Trophoblast cell (in vitro differentiated cells and primary cell): ENCODE measurements around the gene AXIN1.

ENCODE experiments used
- DNase-seq, 2 donors: peaks; one replicate each; pipeline ENCODE4 v3.0.0-alpha.2; 2016
- H2AFZ ChIP-seq: 2 replicates; pipeline ENCODE4 v1.6.1; 2013; ENCODE audit warnings: low read length, moderate library complexity, mild to moderate bottlenecking; ENCODE audit not compliant: insufficient read depth, poor library complexity
- H2AK5ac ChIP-seq: 2 replicates; pipeline ENCODE4 v1.6.1; 2013; ENCODE audit warnings: mild to moderate bottlenecking, low read length
- H2BK120ac ChIP-seq: 2 replicates; pipeline ENCODE4 v1.6.1; 2013; ENCODE audit warnings: low read length, mild to moderate bottlenecking, moderate library complexity; ENCODE audit not compliant: insufficient read depth, poor library complexity
- H2BK12ac ChIP-seq: 2 replicates; pipeline ENCODE4 v1.6.1; 2013; ENCODE audit warnings: mild to moderate bottlenecking, low read length, moderate library complexity
- H2BK5ac ChIP-seq: 2 replicates; pipeline ENCODE4 v1.6.1; 2013; ENCODE audit warnings: low read length, low read depth, moderate library complexity, mild to moderate bottlenecking; ENCODE audit not compliant: poor library complexity
- H3K14ac ChIP-seq: 2 replicates; pipeline ENCODE4 v1.6.1; 2013; ENCODE audit warnings: mild to moderate bottlenecking, low read length
- H3K18ac ChIP-seq: 2 replicates; pipeline ENCODE4 v1.6.1; 2013; ENCODE audit warnings: mild to moderate bottlenecking, low read length
- H3K23ac ChIP-seq: 2 replicates; pipeline ENCODE4 v1.6.1; 2013; ENCODE audit warnings: low read length
- H3K27ac ChIP-seq: 2 replicates; pipeline ENCODE4 v1.5.1; 2013; ENCODE audit warnings: low read depth, mild to moderate bottlenecking, inconsistent platforms, low read length, moderate library complexity
- H3K27me3 ChIP-seq: 2 replicates; pipeline ENCODE4 v1.6.1; 2013; ENCODE audit warnings: inconsistent platforms, mild to moderate bottlenecking, low read length, moderate library complexity; ENCODE audit not compliant: insufficient read depth
- H3K36me3 ChIP-seq, 2 experiments: 1 replicate in 1 of 2; 2 replicates in 1 of 2; pipeline ENCODE4 v1.6.1; 2013; ENCODE audit warnings: low read length in 2 of 2, mild to moderate bottlenecking in 2 of 2, moderate library complexity in 1 of 2; ENCODE audit not compliant: insufficient read depth in 2 of 2, control insufficient read depth in 1 of 2
- H3K4ac ChIP-seq: 2 replicates; pipeline ENCODE4 v1.6.1; 2013; ENCODE audit warnings: low read depth, mild to moderate bottlenecking, low read length, moderate library complexity
- H3K4me1 ChIP-seq, 2 experiments: 1 replicate in 1 of 2; 2 replicates in 1 of 2; pipeline ENCODE4 v1.6.1; 2013; ENCODE audit warnings: low read length in 2 of 2, mild to moderate bottlenecking in 2 of 2, moderate library complexity in 1 of 2; ENCODE audit not compliant: insufficient read depth in 2 of 2, control insufficient read depth in 1 of 2
- H3K4me2 ChIP-seq: 2 replicates; pipeline ENCODE4 v1.6.1; 2013; ENCODE audit warnings: inconsistent platforms, mild to moderate bottlenecking, low read length, moderate library complexity
- H3K4me3 ChIP-seq: 2 replicates; pipeline ENCODE4 v1.5.1; 2013; ENCODE audit warnings: mild to moderate bottlenecking, low read depth, low read length, inconsistent platforms
- H3K79me1 ChIP-seq: one replicate; pipeline ENCODE4 v1.6.1; 2013; ENCODE audit warnings: low read length
- H3K79me2 ChIP-seq: 2 replicates; pipeline ENCODE4 v1.6.1; 2013; ENCODE audit warnings: low read length, mild to moderate bottlenecking; ENCODE audit not compliant: control insufficient read depth, insufficient read depth, poor library complexity
- H3K9ac ChIP-seq: 2 replicates; pipeline ENCODE4 v1.6.1; 2013; ENCODE audit warnings: mild to moderate bottlenecking, low read length
- H3K9me3 ChIP-seq: 2 replicates; pipeline ENCODE4 v1.6.1; 2013; ENCODE audit warnings: low read depth, mild to moderate bottlenecking, control low read depth, inconsistent platforms, low read length; ENCODE audit not compliant: insufficient read depth
- H4K12ac ChIP-seq: 2 replicates; pipeline ENCODE4 v1.6.1; 2013; ENCODE audit warnings: low read depth, mild to moderate bottlenecking, low read length, moderate library complexity
- H4K8ac ChIP-seq: 2 replicates; pipeline ENCODE4 v1.6.1; 2013; ENCODE audit warnings: low read depth, mild to moderate bottlenecking, low read length, moderate library complexity
- H4K91ac ChIP-seq: one replicate; pipeline ENCODE4 v1.6.1; 2013; ENCODE audit warnings: low read depth, mild to moderate bottlenecking, low read length, moderate library complexity
- WGBS: extraction: QIAGEN DNeasy Blood & Tissue Kit; methylation state at CpG from one replicate; pipeline ENCODE4 v1.1.7; 2013; ENCODE audit warnings: missing lambda C conversion rate; ENCODE audit not compliant: insufficient read length, insufficient coverage; ENCODE audit errors: extremely low coverage; 5-methylcytosine and 5-hydroxymethylcytosine counted together

Gene AXIN1

GRCh38 chr16:311725-312124 lies 40.8 kb downstream of the AXIN1 start:
- Histone ChIP-seq H3K4me1 (peaks cover 0 to under 1% of the 10 kb centered on the region in 2 experiments), H4K12ac (no peak overlapping the region), H3K9ac (no peak overlapping the region), H3K79me2 (no peaks in the 10 kb centered on the region), H4K91ac (no peak overlapping the region), H2AFZ (no peak overlapping the region), H3K14ac (no peak overlapping the region), H3K4me3 (no peak overlapping the region), H3K36me3 (peaks cover 48 to 52% of the 10 kb centered on the region in 2 experiments), H4K8ac (no peak overlapping the region), H3K27me3 (no peaks in the 10 kb centered on the region), H3K4me2 (no peak overlapping the region), H3K18ac (no peak overlapping the region), H3K4ac (no peak overlapping the region), H2BK5ac (no peak overlapping the region), H3K27ac (no peak overlapping the region), H3K23ac (no peak overlapping the region), H2BK120ac (no peak overlapping the region), H3K9me3 (peaks cover 4% of the 10 kb centered on the region), H3K79me1 (no peaks in the 10 kb centered on the region), H2AK5ac (no peak overlapping the region), H2BK12ac (no peak overlapping the region)
- DNase-seq, result no peak
- no CpG with 5 or more reads among the region's 15 CpGs for WGBS

GRCh38 chr16:309476-309875 lies 43.0 kb downstream of the AXIN1 start:
- no CpG with 5 or more reads among the region's 7 CpGs for WGBS
- no peak overlapping the region for H2AFZ ChIP-seq
- no peak overlapping the region for H2AK5ac ChIP-seq
- H3K9me3 ChIP-seq, result peaks cover 7% of the 10 kb centered on the region
- H3K79me2 ChIP-seq, result no peaks in the 10 kb centered on the region
- H3K18ac ChIP-seq, result no peak overlapping the region
- no peak overlapping the region for H3K4me2 ChIP-seq
- H3K27ac ChIP-seq, result no peak overlapping the region
- no peak for DNase-seq
- H3K36me3 ChIP-seq, result peaks cover 57 to 62% of the 10 kb centered on the region in 2 experiments
- H4K12ac ChIP-seq, result no peak overlapping the region
- H3K23ac ChIP-seq, result no peak overlapping the region
- no peaks in the 10 kb centered on the region for H3K79me1 ChIP-seq
- no peaks in the 10 kb centered on the region for H3K27me3 ChIP-seq
- H2BK5ac ChIP-seq, result no peak overlapping the region
- H3K4me1 ChIP-seq, result no peaks in the 10 kb centered on the region
- no peak overlapping the region for H3K4ac ChIP-seq
- no peak overlapping the region for H4K91ac ChIP-seq
- H3K14ac ChIP-seq, result no peak overlapping the region
- H3K9ac ChIP-seq, result no peak overlapping the region
- H4K8ac ChIP-seq, result no peak overlapping the region
- H2BK12ac ChIP-seq, result no peak overlapping the region
- no peak overlapping the region for H3K4me3 ChIP-seq
- no peak overlapping the region for H2BK120ac ChIP-seq

GRCh38 chr16:307691-308312 lies 44.7 kb downstream of the AXIN1 start:
- Histone ChIP-seq H3K27me3 (no peaks in the 10 kb centered on the region), H4K8ac (no peak overlapping the region), H2AFZ (no peak overlapping the region), H3K79me2 (no peaks in the 10 kb centered on the region), H3K9me3 (peaks cover 7% of the 10 kb centered on the region), H4K91ac (no peak overlapping the region), H2BK120ac (no peak overlapping the region), H3K79me1 (no peaks in the 10 kb centered on the region), H3K4me2 (no peak overlapping the region), H3K4me1 (no peaks in the 10 kb centered on the region), H3K23ac (no peak overlapping the region), H2BK12ac (no peak overlapping the region), H3K9ac (no peak overlapping the region), H3K4me3 (no peak overlapping the region), H2AK5ac (no peak overlapping the region), H3K18ac (no peak overlapping the region), H3K4ac (no peak overlapping the region), H3K36me3 (peaks cover 54 to 56% of the 10 kb centered on the region in 2 experiments), H3K27ac (no peak overlapping the region), H3K14ac (no peak overlapping the region), H2BK5ac (no peak overlapping the region), H4K12ac (no peak overlapping the region)
- DNase-seq, result no peak
- WGBS, result no CpG with 5 or more reads among the region's 21 CpGs

- Histone ChIP-seq H3K4ac (no peak overlapping the region), H2AK5ac (no peak overlapping the region), H4K12ac (no peak overlapping the region), H3K36me3 (peaks cover 54 to 61% of the 10 kb centered on the region in 2 experiments), H2AFZ (no peak overlapping the region), H3K79me1 (no peaks in the 10 kb centered on the region), H3K4me1 (no peaks in the 10 kb centered on the region), H2BK120ac (no peak overlapping the region), H3K4me2 (no peak overlapping the region), H4K91ac (no peak overlapping the region), H3K27me3 (no peaks in the 10 kb centered on the region), H3K14ac (no peak overlapping the region), H3K27ac (no peak overlapping the region), H3K4me3 (no peak overlapping the region), H3K23ac (no peak overlapping the region), H2BK5ac (no peak overlapping the region), H4K8ac (no peak overlapping the region), H3K18ac (no peak overlapping the region), H2BK12ac (no peak overlapping the region), H3K9ac (no peak overlapping the region), H3K79me2 (no peaks in the 10 kb centered on the region), H3K9me3 (peaks cover 7% of the 10 kb centered on the region)
- WGBS, result no CpG with 5 or more reads among the region's 17 CpGs
- DNase-seq, result no peak
Measured at GRCh38 chr16:306911-307370, 45.6 kb downstream of the AXIN1 start.
